Psoas muscle (tissue), 8 donors: Measurements from ENCODE around the gene FBN3. TPM values are rescaled to one million over a fixed set of nuclear protein-coding genes. Genes with fewer than 3 reads are reported as not detected.

Source experiments
- ATAC-seq, 4 donors: fragments of 200-7000 bp; cut with Tn5 transposase; one replicate each; pipeline ENCODE4 v1.9.1; 2020; ENCODE audit warnings: moderate library complexity in 3 of 4, mild to moderate bottlenecking in 2 of 4
- DNase-seq, 2 donors: peaks; one replicate each; pipeline ENCODE4 v3.0.0-alpha.2; 2020
- H3K27ac ChIP-seq: fragments of 200-600 bp; one replicate; pipeline ENCODE4 v1.8.0; 2022
- H3K27me3 ChIP-seq, 3 donors: fragments of 200-600 bp in 1 of 3; one replicate each; pipeline versions ENCODE4 v1.6.1 to v1.8.0; 2013 to 2022; ENCODE audit warnings: low read length in 2 of 3, mild to moderate bottlenecking in 2 of 3, moderate library complexity in 1 of 3; ENCODE audit not compliant: insufficient read depth in 3 of 3
- H3K36me3 ChIP-seq, 2 donors: fragments of 200-600 bp in 1 of 2; one replicate each; pipeline versions ENCODE4 v1.6.1 to v1.8.0; 2013 to 2022; ENCODE audit warnings: low read depth in 1 of 2, mild to moderate bottlenecking in 1 of 2, moderate library complexity in 1 of 2; ENCODE audit not compliant: insufficient read depth in 1 of 2
- H3K4me1 ChIP-seq: fragments of 200-600 bp; one replicate; pipeline ENCODE4 v1.8.0; 2022
- H3K4me3 ChIP-seq: fragments of 200-600 bp; one replicate; pipeline ENCODE4 v1.8.0; 2022; ENCODE audit warnings: mild to moderate bottlenecking
- H3K9me3 ChIP-seq: fragments of 200-600 bp; one replicate; pipeline ENCODE4 v1.8.0; 2022
- WGBS, 3 donors: extraction: QIAGEN DNeasy Blood & Tissue Kit; methylation state at CpG; one replicate each; pipeline versions ENCODE4 v1.1.6 to v1.1.7; 2013; 5-methylcytosine and 5-hydroxymethylcytosine counted together
- intact Hi-C, 2 donors: fragments of 100-400 bp; cut with DNase I; formaldehyde crosslinking; loops; one replicate each; pipeline versions ENCODE4 v1.11.0 to v1.14.2; 2022
- polyA plus RNA-seq, 3 donors: library from polyadenylated mRNA; stranded (reverse); fragments of 200-250 nt; gene quantifications; one replicate each; pipeline ENCODE4 v1.2.3, GENCODE V29; 2013
- total RNA-seq, 4 donors: library from RNA; stranded (reverse); fragmentation: NEBNext Ultra II Directional in 2 of 4; extraction: Animal tissue kit (Norgen Biotek cat#: 25700) in 2 of 4; gene quantifications; one replicate each; pipeline versions ENCODE4 v1.2.1 to v1.2.4, GENCODE V29; 2021 to 2023
- TF ChIP-seq, protein P1 (sequence below): fragments of 200-600 bp; IDR thresholded peaks from one replicate; pipeline ENCODE4 v1.8.0; 2022; ENCODE audit warnings: antibody characterized with exemption
- donor health status: healthy with polysubstance abuse.
- donor health status: DM: no; HTN: no; CAD: no; lungs with moderate emphysema.
- donor health status: Bipolar disorder and iron deficiency.
- donor health status: healthy.
- donor health status: DM: yes; HTN: yes; CAD: no.
- donor health status: DM: no; HTN: no; CAD: no.
- donor health status: DM: no; HTN: no; CAD: no.
- donor health status: DM: yes; HTN: yes; CAD: no.

Gene FBN3
- total and polyA plus RNA-seq, 7 donors: 0.01 to 0.51 (median 0.02) TPM; not detected in 2

DNA sequence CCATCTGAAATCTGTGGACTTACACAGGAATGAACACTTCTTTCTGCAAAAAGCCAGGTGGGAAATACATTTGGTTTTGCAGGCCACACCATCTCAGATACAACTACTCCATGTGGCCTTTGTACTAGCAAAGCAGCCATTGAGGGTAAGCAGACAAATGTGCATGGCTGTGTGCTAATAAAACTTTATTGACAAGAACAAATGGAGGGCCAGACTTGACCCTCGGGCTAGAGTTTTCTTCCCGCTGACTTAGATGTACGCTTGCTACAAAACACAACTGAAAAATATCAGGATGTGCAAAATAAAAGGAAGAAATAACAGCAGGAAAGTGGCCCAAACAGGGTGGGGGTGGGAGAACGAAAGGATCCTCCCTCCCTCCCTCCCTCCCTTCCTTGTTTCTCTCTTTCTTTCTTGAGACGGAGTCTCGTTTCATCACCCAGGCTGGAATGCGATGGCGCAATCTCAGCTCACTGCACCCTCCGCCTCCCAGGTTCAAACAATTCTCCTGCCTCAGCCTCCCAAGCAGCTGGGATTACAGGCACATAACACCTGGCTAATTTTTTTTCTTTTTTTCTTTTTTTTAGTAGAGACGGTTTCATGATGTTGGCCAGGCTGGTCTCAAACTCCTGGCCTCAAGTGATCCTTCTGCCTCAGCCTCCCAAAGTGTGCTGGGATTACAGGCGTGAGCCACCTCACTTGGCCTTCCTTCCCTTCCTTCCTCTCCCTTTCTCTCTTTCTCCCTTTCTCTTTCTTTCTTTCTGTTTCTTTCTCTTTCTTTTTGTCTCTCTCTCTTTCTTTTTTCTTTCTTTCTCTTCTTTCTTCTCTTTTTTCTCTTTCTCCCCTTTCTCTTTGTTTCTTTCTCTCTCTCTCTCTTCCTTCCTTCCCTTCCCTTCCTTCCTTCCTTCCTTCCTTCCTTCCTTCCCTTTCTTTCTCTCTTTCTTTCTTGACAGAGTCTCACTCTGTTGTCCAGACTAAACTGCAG is 67.5 kb downstream of the FBN3 start:
- Histone ChIP-seq H3K4me3 (no peak overlapping the region), H3K36me3 (no peaks in the 10 kb centered on the region), H3K9me3 (no peaks in the 10 kb centered on the region), H3K27me3 (no peaks in the 10 kb centered on the region), H3K27ac (no peak overlapping the region), H3K4me1 (no peaks in the 10 kb centered on the region)
- 86 to 92% (median 89%) methylated on average over 11 of the region's 11 CpGs for WGBS, 3 donors
- no peak for ATAC-seq
- intact Hi-C loops: no loop called here
- DNase-seq: no peak
- TF ChIP-seq, protein P1, sequence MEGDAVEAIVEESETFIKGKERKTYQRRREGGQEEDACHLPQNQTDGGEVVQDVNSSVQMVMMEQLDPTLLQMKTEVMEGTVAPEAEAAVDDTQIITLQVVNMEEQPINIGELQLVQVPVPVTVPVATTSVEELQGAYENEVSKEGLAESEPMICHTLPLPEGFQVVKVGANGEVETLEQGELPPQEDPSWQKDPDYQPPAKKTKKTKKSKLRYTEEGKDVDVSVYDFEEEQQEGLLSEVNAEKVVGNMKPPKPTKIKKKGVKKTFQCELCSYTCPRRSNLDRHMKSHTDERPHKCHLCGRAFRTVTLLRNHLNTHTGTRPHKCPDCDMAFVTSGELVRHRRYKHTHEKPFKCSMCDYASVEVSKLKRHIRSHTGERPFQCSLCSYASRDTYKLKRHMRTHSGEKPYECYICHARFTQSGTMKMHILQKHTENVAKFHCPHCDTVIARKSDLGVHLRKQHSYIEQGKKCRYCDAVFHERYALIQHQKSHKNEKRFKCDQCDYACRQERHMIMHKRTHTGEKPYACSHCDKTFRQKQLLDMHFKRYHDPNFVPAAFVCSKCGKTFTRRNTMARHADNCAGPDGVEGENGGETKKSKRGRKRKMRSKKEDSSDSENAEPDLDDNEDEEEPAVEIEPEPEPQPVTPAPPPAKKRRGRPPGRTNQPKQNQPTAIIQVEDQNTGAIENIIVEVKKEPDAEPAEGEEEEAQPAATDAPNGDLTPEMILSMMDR: no peak

DNA sequence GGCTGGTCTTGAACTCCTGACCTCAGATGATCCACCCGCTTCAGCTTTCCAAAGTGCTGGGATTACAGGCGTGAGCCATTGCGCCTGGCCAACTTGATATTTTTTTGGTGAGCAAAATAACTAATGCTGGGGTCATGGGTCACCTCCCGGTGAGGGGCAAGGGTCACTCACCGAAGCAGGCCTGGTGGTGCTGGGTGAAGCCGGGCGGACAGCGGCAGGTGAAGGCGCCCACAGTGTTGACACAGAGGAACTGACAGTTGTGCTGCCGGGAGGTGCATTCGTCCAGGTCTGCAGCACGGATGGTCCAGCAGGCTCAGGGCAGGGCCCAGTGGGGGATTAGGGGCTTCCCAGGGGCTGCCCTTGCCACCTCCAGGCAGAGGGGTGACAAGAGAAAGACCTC is 68.6 kb downstream of the FBN3 start:
- WGBS, 3 donors: 91 to 94% (median 92%) methylated on average over 12 of the region's 12 CpGs

DNA sequence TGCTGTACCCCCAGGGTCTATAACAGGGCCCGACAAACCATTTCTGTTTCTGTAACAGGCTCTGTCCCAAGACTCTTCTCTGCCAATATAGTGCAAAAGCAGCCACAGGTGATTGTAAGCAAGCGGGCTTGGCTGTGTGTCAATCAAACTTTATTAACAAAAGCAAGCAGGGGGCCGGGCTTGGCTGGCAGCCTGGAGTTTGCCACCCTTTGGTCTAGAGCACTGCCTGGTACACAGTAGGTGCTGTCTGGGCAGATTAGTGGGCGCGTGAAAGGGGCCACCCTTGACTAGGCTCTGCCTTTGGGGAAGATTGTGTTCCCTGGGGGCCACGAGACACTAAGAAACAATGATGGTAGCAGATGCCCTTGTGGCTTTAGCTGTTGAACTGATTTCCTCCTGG is 69.4 kb downstream of the FBN3 start:
- TF ChIP-seq, protein P1: no peak
- 93 to 97% (median 96%) methylated on average over 6 of the region's 6 CpGs for WGBS, 3 donors
- Histone ChIP-seq H3K27ac (no peak overlapping the region), H3K27me3 (no peaks in the 10 kb centered on the region), H3K9me3 (no peaks in the 10 kb centered on the region), H3K4me3 (no peak overlapping the region), H3K36me3 (no peaks in the 10 kb centered on the region), H3K4me1 (no peaks in the 10 kb centered on the region)
- ATAC-seq (no peak), DNase-seq (no peak)
- intact Hi-C loops: no loop called here

More for the DNA sequence above, 68.6 kb downstream of the FBN3 start:
- TF ChIP-seq, protein P1: no peak
- Histone ChIP-seq H3K9me3 (no peaks in the 10 kb centered on the region), H3K4me3 (no peak overlapping the region), H3K36me3 (no peaks in the 10 kb centered on the region), H3K27ac (no peak overlapping the region), H3K4me1 (no peaks in the 10 kb centered on the region), H3K27me3 (no peaks in the 10 kb centered on the region)
- intact Hi-C loops: no loop called here
- DNase-seq (no peak), ATAC-seq (no peak)

DNA sequence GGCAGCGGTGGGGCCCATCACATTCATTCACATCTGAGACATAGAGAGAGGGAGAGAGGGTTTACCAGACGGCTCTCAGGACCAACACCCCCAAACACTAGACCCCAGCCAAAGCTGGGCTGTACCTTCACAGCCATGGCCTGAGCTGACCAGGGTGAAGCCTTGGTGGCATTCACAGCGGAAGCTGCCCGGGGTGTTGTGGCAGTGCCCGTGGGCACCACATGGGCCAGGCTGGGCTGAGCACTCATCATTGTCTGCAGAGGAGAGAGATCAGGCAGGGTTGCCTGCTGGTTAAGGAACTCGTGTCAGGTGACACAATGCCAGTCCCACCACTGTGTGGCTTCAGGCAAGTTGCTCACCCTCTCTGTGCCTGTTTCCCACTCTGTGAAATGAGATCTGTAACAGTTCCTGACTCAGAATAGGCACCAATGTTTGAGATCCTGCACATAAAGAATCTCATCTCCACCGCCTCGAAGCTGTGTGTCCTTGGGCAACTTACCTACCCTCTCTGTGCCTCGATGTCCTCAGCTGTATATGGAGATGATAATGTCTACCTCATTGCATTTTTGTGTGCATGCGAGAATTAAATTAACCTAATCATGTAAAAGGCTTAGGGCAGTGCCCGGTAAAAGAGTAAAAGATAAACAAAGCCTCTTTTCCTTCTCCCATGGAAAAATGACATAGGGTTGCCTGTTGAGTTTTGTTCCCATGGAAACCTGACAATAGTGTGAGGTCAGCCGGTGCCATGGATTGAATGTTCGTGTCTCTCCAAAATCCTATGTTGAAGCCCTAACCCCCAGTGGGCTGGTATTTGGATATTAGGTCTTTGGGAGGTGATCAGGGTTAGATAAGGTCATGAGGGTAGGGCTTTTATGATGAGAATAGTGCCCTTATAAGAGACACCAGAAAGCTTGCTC is 74.0 kb downstream of the FBN3 start:
- WGBS, 3 donors: 73 to 76% (median 73%) methylated on average over 13 of the region's 13 CpGs
- DNase-seq (no peak), ATAC-seq (no peak)
- Histone ChIP-seq H3K36me3 (no peaks in the 10 kb centered on the region), H3K27ac (no peak overlapping the region), H3K4me3 (no peak overlapping the region), H3K4me1 (no peaks in the 10 kb centered on the region), H3K27me3 (peaks cover 0 to 2% (median 0%) of the 10 kb centered on the region in 3 donors), H3K9me3 (peaks cover 6% of the 10 kb centered on the region)
- TF ChIP-seq, protein P1: no peak
- intact Hi-C loops: no loop called here
